GM12878 (cell line): Measurements from ENCODE around the gene QSOX2. TPM values are rescaled to one million over a fixed set of nuclear protein-coding genes. Genes with fewer than 3 reads are reported as not detected.

Source experiments
- ATAC-seq: fragments of 200-7000 bp; cut with Tn5 transposase; 3 replicates; pipeline ENCODE4 v1.9.1; 2020; ENCODE audit warnings: mild to moderate bottlenecking, moderate library complexity
- BruUV-seq: library from RNA; stranded (reverse); fragments of 400-500 nt; replicated peaks from 2 replicates; lab custom pipeline; 2021; lab: Mats Ljungman, UMichigan
- CTCF ChIA-PET: fragments of 300-600 bp; sonication (Branson Sonifier 250); formaldehyde crosslinking; extraction: SDS; loops from one replicate; lab custom pipeline; 2021; ENCODE audit warnings: inconsistent platforms; lab: Yijun Ruan, JAX
- POLR2A ChIA-PET: fragments of 350-600 bp; formaldehyde crosslinking; extraction: SDS; loops from one replicate; lab custom pipeline; 2021; ENCODE audit warnings: inconsistent platforms; lab: Charles Lee
- RAD21 ChIA-PET: fragments of 300-600 bp; sonication (Branson Sonifier 250); formaldehyde crosslinking; loops from one replicate; lab custom pipeline; 2023; ENCODE audit warnings: antibody characterized with exemption; ENCODE audit not compliant: unreplicated experiment; lab: Charles Lee
- SMC1A ChIA-PET: fragments of 300-600 bp; sonication (Branson Sonifier 250); formaldehyde crosslinking; loops from one replicate; lab custom pipeline; 2023; ENCODE audit not compliant: unreplicated experiment, uncharacterized antibody; lab: Charles Lee
- DNase-seq: peaks from one replicate; pipeline ENCODE4 v3.0.0-alpha.2; 2011; ENCODE audit warnings: low read depth, low spot score
- FAIRE-seq: peaks from 3 replicates; lab custom pipeline; 2011; peaks lifted over from hg19 to GRCh38; lab: Jason Lieb, UNC
- H2AFZ ChIP-seq: 2 replicates; pipeline ENCODE4 v1.6.0; 2011; ENCODE audit warnings: low read depth, low read length, control low read depth; ENCODE audit not compliant: control insufficient read depth
- H3K27ac ChIP-seq: 2 replicates; pipeline ENCODE4 v1.5.1; 2011; ENCODE audit warnings: control low read depth; ENCODE audit not compliant: control insufficient read depth, insufficient read depth
- H3K27me3 ChIP-seq, 2 experiments: replicated peaks in 1 of 2; 2 replicates each; pipeline versions ENCODE4 v1.6.0 to v1.6.1; 2011; ENCODE audit warnings: low read length in 1 of 2; ENCODE audit not compliant: control insufficient read depth in 2 of 2, insufficient read depth in 2 of 2
- H3K36me3 ChIP-seq, 2 experiments: 2 replicates each; pipeline ENCODE4 v1.5.1; 2011; ENCODE audit warnings: low read length in 1 of 2; ENCODE audit not compliant: control insufficient read depth in 2 of 2, insufficient read depth in 2 of 2
- H3K4me1 ChIP-seq: 2 replicates; pipeline ENCODE4 v1.6.1; 2011; ENCODE audit warnings: mild to moderate bottlenecking, low read length, moderate library complexity, mixed read lengths; ENCODE audit not compliant: control insufficient read depth, insufficient read depth
- H3K4me2 ChIP-seq: 2 replicates; pipeline ENCODE4 v1.6.0; 2011; ENCODE audit warnings: control low read depth; ENCODE audit not compliant: control insufficient read depth, insufficient read depth
- H3K4me3 ChIP-seq: fragments of 200-600 bp; sonication (generic); 2 replicates; pipeline ENCODE4 v1.5.1; 2016
- H3K79me2 ChIP-seq: 2 replicates; pipeline ENCODE4 v1.6.0; 2011; ENCODE audit warnings: low read length; ENCODE audit not compliant: control insufficient read depth, insufficient read depth
- H3K9ac ChIP-seq: 2 replicates; pipeline ENCODE4 v1.8.0; 2011; ENCODE audit warnings: low read length, control low read depth, mixed read lengths; ENCODE audit not compliant: control insufficient read depth, insufficient read depth
- H3K9me3 ChIP-seq: replicated peaks from 3 replicates; pipeline ENCODE4 v1.5.1; 2011; ENCODE audit warnings: mild to moderate bottlenecking, low read length; ENCODE audit not compliant: control insufficient read depth, insufficient read depth
- H4K20me1 ChIP-seq: 2 replicates; pipeline ENCODE4 v1.6.0; 2011; ENCODE audit not compliant: control insufficient read depth, insufficient read depth
- EED ChIP-seq: sonication (generic); IDR thresholded peaks from 2 replicates; pipeline ENCODE4 v1.6.1; 2016; ENCODE audit warnings: antibody characterized with exemption, low read depth
- ETV6 ChIP-seq, 2 experiments: fragments of 450-650 bp in 1 of 2; IDR thresholded peaks in 1 of 2; conservative IDR thresholded peaks in 1 of 2; 2 replicates each; pipeline ENCODE4 v1.6.1; 2014; ENCODE audit warnings: antibody characterized with exemption in 1 of 2, borderline replicate concordance in 1 of 2, low read depth in 1 of 2, mild to moderate bottlenecking in 1 of 2, moderate library complexity in 1 of 2
- RAD21 ChIP-seq: IDR thresholded peaks from 2 replicates; pipeline ENCODE4 v1.6.1; 2011; ENCODE audit warnings: mild to moderate bottlenecking, low read depth, low read length, moderate library complexity; ENCODE audit not compliant: insufficient read depth
- RAD51 ChIP-seq: fragments of 450-650 bp; IDR thresholded peaks from 2 replicates; pipeline ENCODE4 v1.6.1; 2016; ENCODE audit warnings: moderate library complexity, mild to moderate bottlenecking, inconsistent platforms
- SMAD1 ChIP-seq: fragments of 450-650 bp; IDR thresholded peaks from 2 replicates; pipeline ENCODE4 v1.6.1; 2018; ENCODE audit warnings: mild to moderate bottlenecking, low read depth; ENCODE audit not compliant: partially characterized antibody
- TCF3 ChIP-seq: IDR thresholded peaks from 2 replicates; pipeline ENCODE4 v1.6.1; 2012; ENCODE audit warnings: low read depth, mild to moderate bottlenecking, low read length, borderline replicate concordance; ENCODE audit not compliant: insufficient read depth
- WGBS: methylation state at CpG from one replicate; pipeline ENCODE4 v1.1.6; 2016; ENCODE audit warnings: low lambda C conversion rate; ENCODE audit not compliant: insufficient replicate concordance, insufficient coverage; ENCODE audit errors: missing lambda C conversion rate; 5-methylcytosine and 5-hydroxymethylcytosine counted together
- in situ Hi-C: fragments of 300-500 bp; cut with MboI; formaldehyde crosslinking; loops from 9 replicates; pipeline ENCODE4 v1.14.3; 2018; ENCODE audit warnings: mixed read lengths
- intact Hi-C: fragments of 100-400 bp; cut with micrococcal nuclease; formaldehyde crosslinking; loops from one replicate; pipeline ENCODE4 v1.14.2; 2022; ENCODE audit not compliant: unreplicated experiment
- polyA plus RNA-seq, 11 experiments: library from polyadenylated mRNA; depleted of rRNA in 4 of 11; unstranded in 6 of 11; stranded (reverse) in 5 of 11; fragments of >200 nt; fragmentation: Nextera tagmentation in 4 of 11; fragmentation: Illumina TruSeq in 1 of 11; extraction: Ambion mirVana in 4 of 11; extraction: Trizol in 1 of 11; gene quantifications; 1 replicate in 1 of 11; 2 replicates in 10 of 11; pipeline versions ENCODE4 v1.2.1 to v1.2.3, GENCODE V29; 2011 to 2016; ENCODE audit warnings: inconsistent platforms in 2 of 11, missing spikeins in 2 of 11, low read depth in 1 of 11
- total RNA-seq, 4 experiments: library from RNA; depleted of rRNA in 3 of 4; stranded (reverse); fragments of >200 nt in 3 of 4; fragmentation: Illumina TruSeq in 1 of 4; extraction: Trizol in 1 of 4; gene quantifications; 2 replicates each; pipeline versions ENCODE4 v1.2.1 to v1.2.3, GENCODE V29; 2013 to 2021
- TF ChIP-seq, protein P1 (sequence below): fragments of 450-650 bp; IDR thresholded peaks from 2 replicates; pipeline ENCODE4 v1.6.1; 2017; ENCODE audit warnings: mild to moderate bottlenecking, moderate library complexity
- TF ChIP-seq, protein P2 (sequence below): IDR thresholded peaks from 2 replicates; pipeline ENCODE4 v1.6.1; 2012; ENCODE audit warnings: mild to moderate bottlenecking, low read depth, low read length
- TF ChIP-seq, protein P3 (sequence below): fragments of 450-650 bp; conservative IDR thresholded peaks from 2 replicates; pipeline ENCODE4 v1.6.1; 2017; ENCODE audit warnings: mild to moderate bottlenecking, moderate library complexity

QSOX2 gene
- total and polyA plus RNA-seq, 10 of the 15 experiments (the other 5 are each of a cell fraction or from before 2014, with no cell fraction given): 0.34 to 16.1 (median 8.2) TPM

GRCh38 chr9:136264031-136264430, 18.4 kb upstream of the QSOX2 start:
- ChIA-PET POLR2A (no interaction called here), RAD21 (no interaction called here), SMC1A (no interaction called here), CTCF (no interaction called here)
- Histone ChIP-seq H4K20me1 (no peaks in the 10 kb centered on the region), H3K4me3 (no peak overlapping the region), H3K79me2 (no peaks in the 10 kb centered on the region), H3K9ac (no peak overlapping the region), H3K27me3 (no peaks in the 10 kb centered on the region; a peak in 1 of 4 replicates), H3K27ac (no peak overlapping the region), H3K4me2 (no peak overlapping the region), H2AFZ (no peak overlapping the region), H3K9me3 (no peaks in the 10 kb centered on the region), H3K4me1 (no peaks in the 10 kb centered on the region), H3K36me3 (no peaks in the 10 kb centered on the region)
- FAIRE-seq (no peak), ATAC-seq (no peak), DNase-seq (no peak)
- WGBS: 51% methylated on average over 19 of the region's 19 CpGs
- in situ Hi-C loops (no loop called here), intact Hi-C loops (no loop called here)
- no peak for TF ChIP-seq RAD21
- TF ChIP-seq, protein P1, sequence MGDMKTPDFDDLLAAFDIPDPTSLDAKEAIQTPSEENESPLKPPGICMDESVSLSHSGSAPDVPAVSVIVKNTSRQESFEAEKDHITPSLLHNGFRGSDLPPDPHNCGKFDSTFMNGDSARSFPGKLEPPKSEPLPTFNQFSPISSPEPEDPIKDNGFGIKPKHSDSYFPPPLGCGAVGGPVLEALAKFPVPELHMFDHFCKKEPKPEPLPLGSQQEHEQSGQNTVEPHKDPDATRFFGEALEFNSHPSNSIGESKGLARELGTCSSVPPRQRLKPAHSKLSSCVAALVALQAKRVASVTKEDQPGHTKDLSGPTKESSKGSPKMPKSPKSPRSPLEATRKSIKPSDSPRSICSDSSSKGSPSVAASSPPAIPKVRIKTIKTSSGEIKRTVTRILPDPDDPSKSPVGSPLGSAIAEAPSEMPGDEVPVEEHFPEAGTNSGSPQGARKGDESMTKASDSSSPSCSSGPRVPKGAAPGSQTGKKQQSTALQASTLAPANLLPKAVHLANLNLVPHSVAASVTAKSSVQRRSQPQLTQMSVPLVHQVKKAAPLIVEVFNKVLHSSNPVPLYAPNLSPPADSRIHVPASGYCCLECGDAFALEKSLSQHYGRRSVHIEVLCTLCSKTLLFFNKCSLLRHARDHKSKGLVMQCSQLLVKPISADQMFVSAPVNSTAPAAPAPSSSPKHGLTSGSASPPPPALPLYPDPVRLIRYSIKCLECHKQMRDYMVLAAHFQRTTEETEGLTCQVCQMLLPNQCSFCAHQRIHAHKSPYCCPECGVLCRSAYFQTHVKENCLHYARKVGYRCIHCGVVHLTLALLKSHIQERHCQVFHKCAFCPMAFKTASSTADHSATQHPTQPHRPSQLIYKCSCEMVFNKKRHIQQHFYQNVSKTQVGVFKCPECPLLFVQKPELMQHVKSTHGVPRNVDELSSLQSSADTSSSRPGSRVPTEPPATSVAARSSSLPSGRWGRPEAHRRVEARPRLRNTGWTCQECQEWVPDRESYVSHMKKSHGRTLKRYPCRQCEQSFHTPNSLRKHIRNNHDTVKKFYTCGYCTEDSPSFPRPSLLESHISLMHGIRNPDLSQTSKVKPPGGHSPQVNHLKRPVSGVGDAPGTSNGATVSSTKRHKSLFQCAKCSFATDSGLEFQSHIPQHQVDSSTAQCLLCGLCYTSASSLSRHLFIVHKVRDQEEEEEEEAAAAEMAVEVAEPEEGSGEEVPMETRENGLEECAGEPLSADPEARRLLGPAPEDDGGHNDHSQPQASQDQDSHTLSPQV: no peak
- TF ChIP-seq, protein P2, sequence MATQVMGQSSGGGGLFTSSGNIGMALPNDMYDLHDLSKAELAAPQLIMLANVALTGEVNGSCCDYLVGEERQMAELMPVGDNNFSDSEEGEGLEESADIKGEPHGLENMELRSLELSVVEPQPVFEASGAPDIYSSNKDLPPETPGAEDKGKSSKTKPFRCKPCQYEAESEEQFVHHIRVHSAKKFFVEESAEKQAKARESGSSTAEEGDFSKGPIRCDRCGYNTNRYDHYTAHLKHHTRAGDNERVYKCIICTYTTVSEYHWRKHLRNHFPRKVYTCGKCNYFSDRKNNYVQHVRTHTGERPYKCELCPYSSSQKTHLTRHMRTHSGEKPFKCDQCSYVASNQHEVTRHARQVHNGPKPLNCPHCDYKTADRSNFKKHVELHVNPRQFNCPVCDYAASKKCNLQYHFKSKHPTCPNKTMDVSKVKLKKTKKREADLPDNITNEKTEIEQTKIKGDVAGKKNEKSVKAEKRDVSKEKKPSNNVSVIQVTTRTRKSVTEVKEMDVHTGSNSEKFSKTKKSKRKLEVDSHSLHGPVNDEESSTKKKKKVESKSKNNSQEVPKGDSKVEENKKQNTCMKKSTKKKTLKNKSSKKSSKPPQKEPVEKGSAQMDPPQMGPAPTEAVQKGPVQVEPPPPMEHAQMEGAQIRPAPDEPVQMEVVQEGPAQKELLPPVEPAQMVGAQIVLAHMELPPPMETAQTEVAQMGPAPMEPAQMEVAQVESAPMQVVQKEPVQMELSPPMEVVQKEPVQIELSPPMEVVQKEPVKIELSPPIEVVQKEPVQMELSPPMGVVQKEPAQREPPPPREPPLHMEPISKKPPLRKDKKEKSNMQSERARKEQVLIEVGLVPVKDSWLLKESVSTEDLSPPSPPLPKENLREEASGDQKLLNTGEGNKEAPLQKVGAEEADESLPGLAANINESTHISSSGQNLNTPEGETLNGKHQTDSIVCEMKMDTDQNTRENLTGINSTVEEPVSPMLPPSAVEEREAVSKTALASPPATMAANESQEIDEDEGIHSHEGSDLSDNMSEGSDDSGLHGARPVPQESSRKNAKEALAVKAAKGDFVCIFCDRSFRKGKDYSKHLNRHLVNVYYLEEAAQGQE: no peak
- no peak for TF ChIP-seq RAD51
- TF ChIP-seq SMAD1: no peak
- TF ChIP-seq EED: no peak
- no peak for TF ChIP-seq ETV6 (conservative IDR thresholded peaks at IDR 0.05 in 1 of 2, IDR thresholded peaks at IDR 0.05 in 1 of 2; ENCODE audit: borderline replicate concordance in 1 of 2, low read depth in 1 of 2)
- no peak for TF ChIP-seq TCF3
- TF ChIP-seq, protein P3, sequence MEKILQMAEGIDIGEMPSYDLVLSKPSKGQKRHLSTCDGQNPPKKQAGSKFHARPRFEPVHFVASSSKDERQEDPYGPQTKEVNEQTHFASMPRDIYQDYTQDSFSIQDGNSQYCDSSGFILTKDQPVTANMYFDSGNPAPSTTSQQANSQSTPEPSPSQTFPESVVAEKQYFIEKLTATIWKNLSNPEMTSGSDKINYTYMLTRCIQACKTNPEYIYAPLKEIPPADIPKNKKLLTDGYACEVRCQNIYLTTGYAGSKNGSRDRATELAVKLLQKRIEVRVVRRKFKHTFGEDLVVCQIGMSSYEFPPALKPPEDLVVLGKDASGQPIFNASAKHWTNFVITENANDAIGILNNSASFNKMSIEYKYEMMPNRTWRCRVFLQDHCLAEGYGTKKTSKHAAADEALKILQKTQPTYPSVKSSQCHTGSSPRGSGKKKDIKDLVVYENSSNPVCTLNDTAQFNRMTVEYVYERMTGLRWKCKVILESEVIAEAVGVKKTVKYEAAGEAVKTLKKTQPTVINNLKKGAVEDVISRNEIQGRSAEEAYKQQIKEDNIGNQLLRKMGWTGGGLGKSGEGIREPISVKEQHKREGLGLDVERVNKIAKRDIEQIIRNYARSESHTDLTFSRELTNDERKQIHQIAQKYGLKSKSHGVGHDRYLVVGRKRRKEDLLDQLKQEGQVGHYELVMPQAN: no peak
- no TSS peak for BruUV-seq
